ENCODE data around the gene LEAP2.
A peak's percentile ranks its signal among the peaks of the same experiment; 100 is the strongest.

Gene LEAP2

GRCh38 chr5:132873119-132873929, at the start of gene LEAP2:
LEAP2 (plus strand) TSS chr5:132873668; CDS start chr5:132873695, 27 bp downstream.
- no peak for DNase-seq

DNA sequence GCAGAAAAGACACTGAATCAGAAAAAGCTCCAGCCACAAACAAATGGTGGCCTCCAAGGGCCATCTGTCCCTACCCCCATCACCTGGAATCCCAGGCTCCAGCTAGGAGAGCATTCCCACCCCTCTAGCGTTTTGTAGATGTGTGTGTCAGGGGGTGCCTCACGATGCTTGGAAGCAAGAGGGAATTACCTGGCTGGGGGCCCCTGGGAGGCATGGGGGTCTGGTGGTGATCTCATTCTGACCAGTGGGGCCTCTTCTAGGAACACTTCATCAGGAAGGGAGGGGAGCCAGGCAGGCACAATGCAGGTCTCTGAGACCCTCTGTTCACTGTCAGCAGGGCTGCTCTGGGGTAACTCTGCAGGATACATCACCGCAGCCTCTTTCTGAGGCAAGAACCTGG, 49.0 kb upstream of the LEAP2 start:
- no peak for DNase-seq

DNA sequence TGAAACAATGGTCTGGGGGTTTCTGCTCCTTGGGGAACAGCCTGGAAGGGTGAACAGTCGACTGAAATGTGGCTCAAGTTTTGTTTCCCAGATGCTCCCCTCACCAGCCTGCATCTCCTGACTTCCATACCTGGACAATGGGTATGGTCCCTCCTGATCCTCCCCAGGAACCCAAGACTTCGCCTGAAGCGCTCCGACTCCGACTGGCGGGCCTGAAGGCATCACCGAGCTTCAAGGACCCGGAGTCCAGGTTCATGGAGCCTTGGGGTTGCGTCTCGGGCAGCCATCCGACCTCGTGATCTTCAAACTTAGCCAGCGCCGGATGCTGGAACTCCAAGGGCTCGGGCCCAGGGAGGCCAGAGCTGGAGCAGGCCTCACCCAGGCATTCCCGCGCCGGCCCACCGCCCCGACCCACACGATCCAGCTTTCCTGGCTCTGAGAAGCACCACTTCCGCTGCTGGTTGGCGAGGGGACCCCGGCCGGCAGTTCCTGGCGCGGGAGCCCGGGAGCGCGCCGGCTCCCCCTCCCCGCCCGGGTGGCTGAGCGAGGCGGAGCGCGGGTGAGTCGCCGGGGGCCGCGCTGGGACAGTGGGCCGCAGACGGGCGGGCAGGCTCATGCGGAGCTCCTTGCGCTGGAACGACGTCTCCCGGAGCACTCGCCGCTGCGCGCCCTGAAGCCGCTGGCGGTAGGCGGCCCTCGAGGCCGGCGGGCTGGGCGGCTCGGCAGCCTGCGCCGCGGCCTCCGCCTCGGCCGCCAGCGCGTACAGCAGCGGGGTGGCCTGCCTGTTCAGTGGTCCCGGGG, 48.2 kb upstream of the LEAP2 start:
- DNase-seq, result no peak

- DNase-seq, result no peak
Observed at GRCh38 chr5:132825834-132826391, 47.6 kb upstream of the LEAP2 start.

DNA sequence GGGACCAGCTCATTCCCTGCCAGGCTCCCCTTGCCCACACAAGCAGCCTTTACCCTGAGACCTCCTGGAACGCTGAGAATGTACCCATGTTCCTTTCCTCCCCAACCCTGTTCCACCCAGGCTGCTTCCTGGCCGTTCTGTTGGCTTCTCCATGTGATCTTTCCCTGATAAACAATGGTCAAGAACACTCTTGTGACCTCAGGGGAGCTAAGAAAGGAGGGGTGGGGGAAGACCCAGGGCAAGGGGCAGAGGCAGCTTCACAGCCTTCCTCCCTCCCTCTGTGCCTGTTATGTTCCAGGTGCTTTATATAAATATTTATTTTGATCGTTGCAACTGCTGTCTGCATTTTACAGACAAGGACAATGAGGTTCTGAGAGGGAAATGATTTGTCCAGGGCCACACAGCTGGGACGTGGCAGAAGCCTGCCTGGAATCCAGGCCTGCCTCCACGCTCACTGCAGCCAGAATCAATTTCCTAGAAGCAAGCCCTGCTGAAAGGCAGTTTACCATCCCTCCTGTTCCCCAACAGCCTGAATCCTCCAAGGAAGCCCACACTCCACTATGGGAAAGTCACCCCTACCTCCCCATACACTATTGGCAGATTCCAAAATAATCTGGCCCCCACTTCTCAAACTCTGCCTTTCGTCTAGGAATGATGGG, 46.9 kb upstream of the LEAP2 start:
- DNase-seq, result no peak

DNA sequence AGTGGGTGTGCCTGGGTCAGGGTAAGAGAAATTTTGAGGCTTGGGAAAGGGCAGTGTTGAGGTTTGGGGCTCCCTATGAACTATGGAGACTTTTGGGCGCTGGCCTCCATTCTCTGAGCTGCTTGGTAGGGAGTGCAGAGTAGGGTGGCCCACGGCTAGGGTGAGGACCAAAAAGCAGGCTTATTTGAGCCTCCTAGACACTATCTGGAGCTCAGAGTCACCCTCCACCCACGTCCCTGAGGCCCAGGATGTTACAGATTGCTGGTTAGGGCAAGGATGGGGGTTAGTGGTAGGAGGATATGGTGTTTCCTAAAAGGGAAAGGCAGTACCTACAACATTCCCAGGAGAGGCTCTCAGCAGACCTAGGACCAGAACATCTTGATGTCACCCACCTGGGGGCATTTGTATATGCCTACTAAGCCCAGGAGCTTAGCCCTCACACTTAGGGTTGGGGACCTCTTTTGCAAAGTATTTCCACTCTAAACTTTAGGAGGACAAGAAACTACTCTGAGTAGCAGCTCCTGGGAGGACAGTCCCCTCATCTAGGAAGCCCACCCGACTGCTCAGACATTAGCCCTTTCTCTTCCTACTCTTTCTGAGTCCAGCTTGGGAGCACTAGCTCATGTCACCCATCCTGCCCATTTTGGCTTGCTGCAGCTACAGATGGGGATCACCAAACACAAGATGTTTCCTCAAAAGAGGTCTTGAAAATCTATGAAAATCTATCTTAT, 45.4 kb upstream of the LEAP2 start:
- no peak for DNase-seq

DNA sequence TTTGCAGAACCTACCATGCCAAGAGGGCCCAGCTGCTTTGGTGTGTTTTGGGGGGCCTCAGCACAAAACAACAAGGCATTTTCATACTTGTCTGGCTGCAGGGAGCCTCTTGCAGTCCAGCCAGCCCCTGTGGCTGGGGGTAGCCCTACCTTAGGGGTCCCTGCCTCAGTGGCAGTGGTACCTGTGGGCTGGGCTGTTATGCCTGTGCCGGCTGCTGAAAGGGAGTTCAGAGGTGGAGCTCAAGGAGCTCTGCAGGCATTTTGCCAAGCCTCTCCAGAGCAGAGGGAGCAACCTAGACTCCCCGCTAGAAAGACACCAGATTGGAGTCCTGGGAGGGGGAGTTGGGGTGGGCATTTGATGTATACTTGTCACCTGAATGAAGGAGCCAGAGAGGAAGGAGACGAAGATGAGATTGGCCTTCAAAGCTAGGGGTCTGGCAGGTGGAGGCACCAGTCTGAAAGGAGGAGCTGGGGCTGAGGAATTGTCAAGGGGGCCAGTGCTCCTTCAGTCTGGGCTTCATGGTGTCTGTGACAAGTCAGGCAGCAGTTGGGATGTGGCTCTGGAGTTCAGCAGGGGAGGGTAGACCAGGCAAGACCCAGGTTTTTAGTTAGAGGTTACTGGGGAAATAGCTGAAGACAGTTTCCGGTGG, 44.5 kb upstream of the LEAP2 start:
- no peak for DNase-seq

- DNase-seq, result peak; percentile 46
Observed at GRCh38 chr5:132829742-132830435, 43.6 kb upstream of the LEAP2 start.

DNA sequence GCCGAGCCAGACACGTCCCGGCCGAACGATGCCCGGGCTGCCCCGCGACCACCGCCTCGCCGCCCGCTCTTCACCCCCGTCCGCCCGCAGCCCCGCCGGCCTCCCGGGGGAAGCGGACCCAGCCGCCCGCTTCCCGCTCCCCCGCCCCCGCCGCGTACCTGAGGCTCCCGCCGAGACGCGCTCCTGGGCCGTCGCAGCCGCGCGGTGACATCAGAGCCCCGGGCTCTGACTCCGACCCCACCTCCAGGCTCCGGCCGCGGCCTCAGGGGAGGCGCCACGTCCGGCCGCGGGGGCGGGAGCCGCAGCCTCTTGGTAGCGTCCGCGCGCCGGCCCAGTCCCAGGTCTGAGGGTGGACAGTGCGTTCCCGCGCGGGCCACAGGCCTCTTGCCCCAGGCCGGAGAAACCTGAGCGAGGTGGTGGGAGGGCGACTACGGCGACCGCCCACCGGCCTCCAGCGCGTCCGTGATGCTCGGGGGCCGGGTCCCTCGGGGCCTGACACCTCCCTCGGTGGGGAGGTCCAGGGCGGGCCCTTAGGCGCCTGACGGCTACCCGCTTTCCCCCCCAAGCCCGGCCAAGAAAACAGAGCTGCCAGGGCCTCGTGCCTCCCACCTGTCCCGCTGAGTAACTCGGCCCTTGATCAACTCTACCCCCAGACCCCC, 42.9 kb upstream of the LEAP2 start, which contains the start of gene SHROOM1:
TSS of gene SHROOM1 (minus strand) at position 212 of the 659 bp plus-strand sequence. CDS start 4,507 bp downstream, outside the sequence.
- peak; percentile 40 for DNase-seq

GRCh38 chr5:132831095-132831860, 42.2 kb upstream of the LEAP2 start:
- no peak for DNase-seq

DNA sequence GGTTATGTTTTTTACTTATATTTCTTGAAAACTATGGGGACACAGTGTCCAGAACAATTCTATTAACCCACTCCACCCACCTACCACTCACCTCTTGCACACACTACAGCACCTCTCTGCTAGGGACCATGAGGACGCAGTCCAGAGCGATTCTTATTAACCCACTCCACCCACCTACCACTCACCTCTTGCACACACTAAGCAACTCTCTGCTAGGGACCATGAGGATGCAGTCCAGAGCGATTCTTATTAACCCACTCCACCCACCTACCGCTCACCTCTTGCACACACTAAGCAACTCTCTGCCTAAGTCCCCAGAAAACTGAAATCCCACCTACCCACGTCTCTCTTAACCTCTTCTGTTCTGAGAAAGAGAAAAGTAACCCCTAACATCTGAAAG, 40.9 kb upstream of the LEAP2 start:
- no peak for DNase-seq

GRCh38 chr5:132834057-132834456, 39.4 kb upstream of the LEAP2 start:
- DNase-seq, result no peak

GRCh38 chr5:132836852-132837251, 36.6 kb upstream of the LEAP2 start:
- DNase-seq, result no peak

GRCh38 chr5:132837868-132838267, 35.6 kb upstream of the LEAP2 start:
- DNase-seq, result no peak

- no peak for DNase-seq
Observed at GRCh38 chr5:132838516-132839282, 34.8 kb upstream of the LEAP2 start.

- no peak for DNase-seq
Observed at GRCh38 chr5:132839426-132840301, 33.8 kb upstream of the LEAP2 start.

DNA sequence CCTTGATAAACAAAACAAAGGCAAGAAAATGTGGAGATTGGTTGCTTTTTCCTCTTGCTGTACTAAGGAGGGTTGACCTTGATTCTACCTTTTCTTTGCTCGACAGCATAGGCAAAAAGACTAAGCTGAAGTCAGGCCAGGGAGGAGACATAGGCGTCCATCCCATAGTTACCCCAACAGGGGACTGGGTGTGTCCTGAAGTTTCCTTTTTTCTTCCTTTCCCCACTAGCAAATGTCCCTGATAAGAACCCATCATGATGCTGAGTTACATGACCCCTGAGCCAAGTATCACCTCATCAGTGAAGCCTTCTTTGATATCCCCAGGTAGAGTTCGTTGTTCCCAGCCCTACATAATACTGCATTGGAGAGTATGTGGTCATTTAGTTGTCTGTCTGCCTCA, 33.2 kb upstream of the LEAP2 start:
- no peak for DNase-seq

DNA sequence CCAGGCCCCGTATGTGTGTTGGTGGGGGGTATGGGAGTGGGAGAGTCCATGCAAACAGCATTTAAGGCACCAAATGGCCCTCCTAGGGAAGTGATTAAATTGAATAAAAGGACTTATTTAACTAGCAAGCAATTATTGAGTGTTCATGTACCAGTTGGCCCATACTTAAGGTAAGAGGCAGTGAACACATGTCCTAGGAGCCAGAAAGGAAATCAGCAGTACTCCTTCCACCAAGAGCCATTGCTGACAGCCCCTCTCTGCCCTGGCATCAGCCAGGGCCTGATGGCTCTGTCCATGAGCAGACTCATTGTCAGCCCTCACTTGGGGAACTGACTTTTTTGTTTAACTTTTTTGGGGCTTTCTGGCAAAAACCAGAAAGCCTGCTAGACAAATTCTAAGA, 32.6 kb upstream of the LEAP2 start:
- DNase-seq, result no peak
